ENCODE measurements around the gene SH2D5.

SH2D5 gene

GRCh38 chr1:20732588-20733359 lies at the start of gene SH2D5:
Gene SH2D5, minus strand, starts transcription at chr1:20732703. Its CDS starts 4,659 bp downstream, at chr1:20728044.
- DNase-seq (ENCODE audit: low read depth) = peak; percentile 97
- H3K4me3 ChIP-seq (replicated peaks; ENCODE audit: low read depth, low read length) = peak within 1 kb of the TSS; percentile 62
- TF ChIP-seq, protein P1, sequence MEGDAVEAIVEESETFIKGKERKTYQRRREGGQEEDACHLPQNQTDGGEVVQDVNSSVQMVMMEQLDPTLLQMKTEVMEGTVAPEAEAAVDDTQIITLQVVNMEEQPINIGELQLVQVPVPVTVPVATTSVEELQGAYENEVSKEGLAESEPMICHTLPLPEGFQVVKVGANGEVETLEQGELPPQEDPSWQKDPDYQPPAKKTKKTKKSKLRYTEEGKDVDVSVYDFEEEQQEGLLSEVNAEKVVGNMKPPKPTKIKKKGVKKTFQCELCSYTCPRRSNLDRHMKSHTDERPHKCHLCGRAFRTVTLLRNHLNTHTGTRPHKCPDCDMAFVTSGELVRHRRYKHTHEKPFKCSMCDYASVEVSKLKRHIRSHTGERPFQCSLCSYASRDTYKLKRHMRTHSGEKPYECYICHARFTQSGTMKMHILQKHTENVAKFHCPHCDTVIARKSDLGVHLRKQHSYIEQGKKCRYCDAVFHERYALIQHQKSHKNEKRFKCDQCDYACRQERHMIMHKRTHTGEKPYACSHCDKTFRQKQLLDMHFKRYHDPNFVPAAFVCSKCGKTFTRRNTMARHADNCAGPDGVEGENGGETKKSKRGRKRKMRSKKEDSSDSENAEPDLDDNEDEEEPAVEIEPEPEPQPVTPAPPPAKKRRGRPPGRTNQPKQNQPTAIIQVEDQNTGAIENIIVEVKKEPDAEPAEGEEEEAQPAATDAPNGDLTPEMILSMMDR (IDR thresholded peaks at IDR 0.05; ENCODE audit: low read length, missing control alignments) = peak; percentile 40

GRCh38 chr1:20775700-20776099 lies 43.2 kb upstream of the SH2D5 start:
- TF ChIP-seq, protein P1 (IDR thresholded peaks at IDR 0.05; ENCODE audit: low read length, missing control alignments) = no peak
- no peak overlapping the region for H3K4me3 ChIP-seq (replicated peaks; ENCODE audit: low read depth, low read length)
- no peak for DNase-seq (ENCODE audit: low read depth)

- no peak for DNase-seq (ENCODE audit: low read depth)
- no peak overlapping the region for H3K4me3 ChIP-seq (replicated peaks; ENCODE audit: low read depth, low read length)
- TF ChIP-seq, protein P1 (IDR thresholded peaks at IDR 0.05; ENCODE audit: low read length, missing control alignments) = no peak
These were observed 39.3 kb upstream of the SH2D5 start for GRCh38 chr1:20771780-20772179.

GRCh38 chr1:20770314-20771087 lies 38.0 kb upstream of the SH2D5 start:
- no peak overlapping the region for H3K4me3 ChIP-seq (replicated peaks; ENCODE audit: low read depth, low read length)
- no peak for DNase-seq (ENCODE audit: low read depth)
- TF ChIP-seq, protein P1 (IDR thresholded peaks at IDR 0.05; ENCODE audit: low read length, missing control alignments) = no peak

GRCh38 chr1:20767271-20767670 lies 34.8 kb upstream of the SH2D5 start:
- TF ChIP-seq, protein P1 (IDR thresholded peaks at IDR 0.05; ENCODE audit: low read length, missing control alignments) = no peak
- no peak for DNase-seq (ENCODE audit: low read depth)

GRCh38 chr1:20763417-20763816 lies 30.9 kb upstream of the SH2D5 start:
- H3K4me3 ChIP-seq (replicated peaks; ENCODE audit: low read depth, low read length) = no peak overlapping the region
- TF ChIP-seq, protein P1 (IDR thresholded peaks at IDR 0.05; ENCODE audit: low read length, missing control alignments) = no peak
- no peak for DNase-seq (ENCODE audit: low read depth)

More at GRCh38 chr1:20767271-20767670, 34.8 kb upstream of the SH2D5 start:
- no peak overlapping the region for H3K4me3 ChIP-seq (replicated peaks; ENCODE audit: low read depth, low read length)
